Activated T-cell treated with anti-CD3 and anti-CD28 coated beads, Interleukin-2, amount 50 U/mL, for 48 hours (primary cell): ENCODE results near the gene HEATR1.
"Not testable (repeated sequence)": the region's sequence is repeated elsewhere in the genome, so short reads cannot be mapped to it uniquely, and the experiment has no call there.

ENCODE experiments used
- DNase-seq, 2 experiments: peaks; one replicate each; pipeline ENCODE4 v3.0.0-alpha.2; 2020

HEATR1 gene

GRCh38 chr1:236580404-236580803 is 23.9 kb downstream of the HEATR1 start:
- DNase-seq, result not testable (repeated sequence)

- DNase-seq, result no peak
These were observed 25.7 kb downstream of the HEATR1 start for GRCh38 chr1:236578661-236579060.

GRCh38 chr1:236577041-236577440 is 27.3 kb downstream of the HEATR1 start:
- DNase-seq, result not testable (repeated sequence)

GRCh38 chr1:236576004-236576403 is 28.3 kb downstream of the HEATR1 start:
- DNase-seq, result no peak

- DNase-seq, result no peak
These were observed 28.8 kb downstream of the HEATR1 start for GRCh38 chr1:236575523-236575922.

GRCh38 chr1:236568285-236568894 is 35.9 kb downstream of the HEATR1 start:
- no peak for DNase-seq

- DNase-seq, result no peak
These were observed 38.8 kb downstream of the HEATR1 start for GRCh38 chr1:236565530-236565929.

GRCh38 chr1:236561976-236562375 is 42.3 kb downstream of the HEATR1 start:
- no peak for DNase-seq

- no peak for DNase-seq
These were observed 44.0 kb downstream of the HEATR1 start for GRCh38 chr1:236560213-236560771.

GRCh38 chr1:236558846-236559245 is 45.5 kb downstream of the HEATR1 start:
- no peak for DNase-seq

- DNase-seq, result no peak
These were observed 46.2 kb downstream of the HEATR1 start for GRCh38 chr1:236558081-236558480.

- DNase-seq, result no peak
These were observed 47.7 kb downstream of the HEATR1 start for GRCh38 chr1:236556606-236557005.

- no peak for DNase-seq
These were observed 50.9 kb downstream of the HEATR1 start for GRCh38 chr1:236553370-236553769.

GRCh38 chr1:236552901-236553300 is 51.4 kb downstream of the HEATR1 start:
- no peak for DNase-seq

- no peak for DNase-seq
These were observed 52.2 kb downstream of the HEATR1 start for GRCh38 chr1:236552096-236552495.

GRCh38 chr1:236550961-236551851 is 53.1 kb downstream of the HEATR1 start:
- DNase-seq, result no peak

GRCh38 chr1:236548452-236548851 is 55.9 kb downstream of the HEATR1 start:
- DNase-seq, result no peak

- DNase-seq, result no peak
These were observed 58.6 kb downstream of the HEATR1 start for GRCh38 chr1:236545621-236546169.

GRCh38 chr1:236543065-236543669 is 61.1 kb downstream of the HEATR1 start:
- DNase-seq, result no peak

GRCh38 chr1:236541710-236542109 is 62.6 kb downstream of the HEATR1 start:
- no peak for DNase-seq

- DNase-seq, result no peak
These were observed 63.4 kb downstream of the HEATR1 start for GRCh38 chr1:236540813-236541465.

GRCh38 chr1:236536540-236536939 is 67.8 kb downstream of the HEATR1 start:
- no peak for DNase-seq
